BJ (cell line): ENCODE data around the gene PROSER1. TPM values are rescaled to one million over a fixed set of nuclear protein-coding genes. Genes with fewer than 3 reads are reported as not detected.

Experiments used
- CTCF ChIA-PET: fragments of 350-600 bp; formaldehyde crosslinking; extraction: SDS; loops from one replicate; lab custom pipeline; 2021; ENCODE audit warnings: antibody characterized with exemption, inconsistent platforms; lab: Yijun Ruan, JAX
- POLR2A ChIA-PET: fragments of 300-600 bp; sonication (Branson Sonifier 250); formaldehyde crosslinking; extraction: SDS; loops from one replicate; lab custom pipeline; 2021; ENCODE audit warnings: antibody characterized with exemption; lab: Charles Lee
- DNase-seq: peaks from one replicate; pipeline ENCODE4 v3.0.0-alpha.2; 2011; ENCODE audit warnings: low read depth
- H3K27me3 ChIP-seq: 2 replicates; pipeline ENCODE4 v1.6.0; 2011; ENCODE audit warnings: low read length; ENCODE audit not compliant: control insufficient read depth, insufficient read depth
- H3K36me3 ChIP-seq: 2 replicates; pipeline ENCODE4 v1.5.1; 2011; ENCODE audit warnings: low read length; ENCODE audit not compliant: control insufficient read depth, insufficient read depth
- H3K4me3 ChIP-seq: 2 replicates; pipeline ENCODE4 v1.5.1; 2011; ENCODE audit warnings: low read depth, mild to moderate bottlenecking, control low read depth, low read length
- polyA plus RNA-seq: library from polyadenylated mRNA; depleted of rRNA; stranded (reverse); fragments of >200 nt; gene quantifications from 2 replicates; pipeline ENCODE4 v1.2.3, GENCODE V29; 2011
- TF ChIP-seq, protein P1 (sequence below): IDR thresholded peaks from 2 replicates; pipeline ENCODE4 v1.5.1; 2011; ENCODE audit warnings: low read depth, mild to moderate bottlenecking, control low read depth, inconsistent platforms, low read length, moderate library complexity; ENCODE audit not compliant: insufficient read depth

The PROSER1 gene
- polyA plus RNA-seq, 1 experiment = 10.7 TPM

DNA sequence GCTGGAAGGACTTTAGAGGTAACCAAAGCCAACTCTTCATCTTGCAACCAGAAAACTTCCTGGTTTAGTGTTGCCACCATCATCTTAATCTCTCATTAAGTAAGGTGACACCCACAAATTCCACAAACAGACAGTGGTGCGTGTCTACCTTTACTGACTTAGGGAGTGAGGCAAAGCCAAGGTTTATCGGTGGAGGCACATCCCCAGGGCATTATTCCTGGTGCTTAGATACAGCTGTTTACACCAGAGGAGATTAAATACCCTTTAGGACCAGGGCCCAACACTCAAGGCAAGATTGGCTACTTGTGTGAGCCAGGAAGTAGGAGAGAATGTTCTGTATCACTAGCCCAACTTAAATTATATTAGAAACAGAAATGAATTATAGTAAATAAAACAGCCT is 56.8 kb downstream of the PROSER1 start:
- H3K36me3 ChIP-seq = no peaks in the 10 kb centered on the region
- ChIA-PET CTCF (no interaction called here), POLR2A (no interaction called here)
- TF ChIP-seq, protein P1, sequence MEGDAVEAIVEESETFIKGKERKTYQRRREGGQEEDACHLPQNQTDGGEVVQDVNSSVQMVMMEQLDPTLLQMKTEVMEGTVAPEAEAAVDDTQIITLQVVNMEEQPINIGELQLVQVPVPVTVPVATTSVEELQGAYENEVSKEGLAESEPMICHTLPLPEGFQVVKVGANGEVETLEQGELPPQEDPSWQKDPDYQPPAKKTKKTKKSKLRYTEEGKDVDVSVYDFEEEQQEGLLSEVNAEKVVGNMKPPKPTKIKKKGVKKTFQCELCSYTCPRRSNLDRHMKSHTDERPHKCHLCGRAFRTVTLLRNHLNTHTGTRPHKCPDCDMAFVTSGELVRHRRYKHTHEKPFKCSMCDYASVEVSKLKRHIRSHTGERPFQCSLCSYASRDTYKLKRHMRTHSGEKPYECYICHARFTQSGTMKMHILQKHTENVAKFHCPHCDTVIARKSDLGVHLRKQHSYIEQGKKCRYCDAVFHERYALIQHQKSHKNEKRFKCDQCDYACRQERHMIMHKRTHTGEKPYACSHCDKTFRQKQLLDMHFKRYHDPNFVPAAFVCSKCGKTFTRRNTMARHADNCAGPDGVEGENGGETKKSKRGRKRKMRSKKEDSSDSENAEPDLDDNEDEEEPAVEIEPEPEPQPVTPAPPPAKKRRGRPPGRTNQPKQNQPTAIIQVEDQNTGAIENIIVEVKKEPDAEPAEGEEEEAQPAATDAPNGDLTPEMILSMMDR = no peak
- peaks cover 3% of the 10 kb centered on the region for H3K27me3 ChIP-seq
- H3K4me3 ChIP-seq = no peak overlapping the region
- no peak for DNase-seq

DNA sequence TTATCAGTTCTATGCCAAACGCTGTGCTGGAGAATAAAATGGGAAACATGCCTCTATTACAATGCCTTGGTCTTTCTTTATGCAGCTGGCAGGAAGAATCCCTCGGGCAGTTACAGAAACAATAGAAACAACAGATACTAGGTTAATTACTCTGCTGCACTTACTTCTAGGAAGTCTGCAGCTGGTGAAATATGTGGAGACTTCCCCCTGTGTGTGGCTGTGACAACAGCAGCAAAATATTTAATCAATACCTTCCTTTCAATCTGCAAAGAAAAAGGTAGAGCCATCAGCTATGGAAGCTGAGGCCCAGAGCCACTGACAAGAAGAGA is 57.2 kb downstream of the PROSER1 start:
- CTCF ChIA-PET = no interaction called here
- TF ChIP-seq, protein P1 = no peak
- no peak for DNase-seq
- H3K4me3 ChIP-seq = no peak overlapping the region
- H3K27me3 ChIP-seq = peaks cover 3% of the 10 kb centered on the region
- POLR2A ChIA-PET = no interaction called here
- H3K36me3 ChIP-seq = no peaks in the 10 kb centered on the region

DNA sequence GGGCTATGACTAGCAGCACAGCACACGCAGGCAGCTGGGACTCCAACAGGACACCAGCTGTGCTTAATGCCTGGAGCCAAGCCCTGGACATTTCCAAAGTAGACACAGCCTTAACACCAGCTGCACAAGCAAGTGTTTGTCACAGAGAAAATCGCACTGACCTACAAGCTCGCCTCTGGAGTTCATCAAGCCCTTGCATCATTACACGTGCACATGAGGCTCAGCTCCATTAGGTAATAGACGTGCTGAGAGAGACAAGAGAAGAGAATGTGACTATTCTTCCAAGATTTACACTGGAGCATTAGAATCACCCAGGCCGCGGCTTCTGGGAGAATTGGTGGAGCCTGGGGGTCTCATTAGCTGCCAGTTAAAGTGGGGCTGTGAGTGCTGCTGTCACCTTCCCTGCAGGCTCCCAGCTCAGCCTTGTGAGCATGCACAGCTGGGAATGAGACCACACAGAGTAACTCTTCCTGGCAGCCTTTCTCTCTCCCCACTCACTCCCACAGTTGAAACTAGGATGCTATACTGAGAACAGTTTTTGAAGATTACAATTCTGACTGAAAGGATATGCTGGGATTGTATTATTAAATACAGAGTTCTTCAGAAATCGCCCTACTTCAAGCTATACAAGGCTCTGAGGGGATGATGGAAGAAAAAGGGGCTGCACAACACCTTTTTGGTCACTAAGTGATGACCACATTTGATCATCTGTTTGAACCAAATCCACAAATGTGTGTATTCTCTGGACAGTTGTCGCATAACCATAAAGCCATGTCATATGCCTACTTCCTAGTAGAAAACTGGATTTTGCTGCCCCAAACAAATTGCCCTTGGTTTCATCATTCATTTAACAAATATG is 57.8 kb downstream of the PROSER1 start:
- POLR2A ChIA-PET = no interaction called here

DNA sequence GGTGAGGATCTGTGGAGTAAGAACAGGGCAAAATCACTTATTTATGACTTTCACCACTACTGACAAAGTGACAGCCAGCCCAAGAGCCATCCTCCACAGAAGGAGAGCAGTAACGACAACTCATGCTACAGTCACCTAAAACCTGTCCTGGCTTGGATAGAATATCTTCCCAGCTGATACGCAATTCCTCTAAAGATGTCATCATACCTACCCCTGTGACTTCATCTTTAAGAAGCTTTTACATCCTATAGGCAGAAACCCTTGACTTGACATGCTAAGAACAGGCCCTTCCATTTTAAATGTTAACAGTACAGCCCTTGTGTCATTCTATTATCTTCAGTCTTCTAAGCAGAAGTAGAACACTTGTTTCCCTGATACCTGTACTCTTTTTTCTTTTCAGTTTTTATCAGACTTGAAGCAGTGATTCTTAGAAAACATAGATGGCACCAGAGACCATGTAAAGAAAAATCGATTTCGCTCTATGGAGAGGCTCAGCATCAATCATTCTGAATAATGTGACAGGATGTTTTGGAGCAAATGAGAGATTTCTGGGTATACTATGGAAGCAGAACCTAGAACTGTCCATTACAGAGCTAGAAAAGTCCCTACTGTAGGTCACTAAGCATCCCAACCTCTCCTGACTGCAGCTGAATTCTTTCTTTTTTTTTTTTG is 67.4 kb downstream of the PROSER1 start:
- no peaks in the 10 kb centered on the region for H3K36me3 ChIP-seq
- TF ChIP-seq, protein P1 = no peak
- no peak for DNase-seq
- ChIA-PET POLR2A (no interaction called here), CTCF (no interaction called here)
- no peak overlapping the region for H3K4me3 ChIP-seq
- no peaks in the 10 kb centered on the region for H3K27me3 ChIP-seq

More for the DNA sequence above, 57.8 kb downstream of the PROSER1 start:
- no peaks in the 10 kb centered on the region for H3K36me3 ChIP-seq
- TF ChIP-seq, protein P1 = no peak
- DNase-seq = no peak
- H3K27me3 ChIP-seq = peaks cover 3% of the 10 kb centered on the region
- H3K4me3 ChIP-seq = no peak overlapping the region
- CTCF ChIA-PET = no interaction called here

DNA sequence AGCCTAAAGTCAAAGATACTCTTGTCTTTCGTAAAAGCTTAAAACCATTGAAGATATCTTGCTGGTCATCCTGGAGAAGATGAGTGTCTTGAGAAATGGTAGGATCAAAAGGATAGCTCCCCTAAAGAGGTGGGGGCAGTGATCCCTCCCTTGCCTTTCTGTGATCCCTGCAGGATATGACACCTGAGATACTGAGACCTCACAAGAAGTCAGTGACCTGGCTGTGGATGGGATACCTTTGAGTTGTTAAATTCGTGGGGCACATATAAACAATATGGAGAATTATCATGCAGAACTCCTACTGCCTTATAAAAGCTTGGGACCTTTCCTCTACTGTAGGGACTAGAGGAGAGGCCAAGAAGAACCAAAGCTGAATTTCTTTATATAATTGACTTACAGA is 68.7 kb downstream of the PROSER1 start:
- POLR2A ChIA-PET = no interaction called here
- no peaks in the 10 kb centered on the region for H3K36me3 ChIP-seq
- no peaks in the 10 kb centered on the region for H3K27me3 ChIP-seq
- no peak for DNase-seq
- CTCF ChIA-PET = no interaction called here
- no peak overlapping the region for H3K4me3 ChIP-seq
- TF ChIP-seq, protein P1 = no peak
